ENCODE measurements around the gene SAFB2. TPM values are rescaled to one million over a fixed set of nuclear protein-coding genes. Genes with fewer than 3 reads are reported as not detected.

The SAFB2 gene
- total and polyA plus RNA-seq, 9 of the 15 experiments (the other 6 are each of a cell fraction or from before 2014, with no cell fraction given) = 4.5 to 103 (median 47.3) TPM

- no peak for TF ChIP-seq ETS2 (tag; IDR thresholded peaks at IDR 0.05; ENCODE audit: borderline replicate concordance, poor library complexity, severe bottlenecking)
- peak; percentile 61; the same call in 1 of the 2 replicates for TF ChIP-seq DPF2 (IDR thresholded peaks at IDR 0.05)
- no peak for TF ChIP-seq ZNF778 (CRISPR knock-in tag; IDR thresholded peaks at IDR 0.05)
- no peak for TF ChIP-seq GABPB2 (CRISPR knock-in tag; conservative IDR thresholded peaks at IDR 0.05)
- TF ChIP-seq SUPT5H (IDR thresholded peaks at IDR 0.05) = no peak
- no peak for TF ChIP-seq PRMT5 (CRISPR knock-in tag; IDR thresholded peaks at IDR 0.05)
- no peak for TF ChIP-seq MTA1 (IDR thresholded peaks at IDR 0.05; ENCODE audit: borderline replicate concordance)
- peak; percentile 74 for TF ChIP-seq USF2 (CRISPR knock-in tag; IDR thresholded peaks at IDR 0.05)
- no peak for TF ChIP-seq ZBTB1 (CRISPR knock-in tag; IDR thresholded peaks at IDR 0.05; ENCODE audit: borderline replicate concordance, low read depth)
- TF ChIP-seq ZNF780A (CRISPR knock-in tag; IDR thresholded peaks at IDR 0.05) = peak; percentile 60; the same call in 1 of the 2 replicates
- TF ChIP-seq E2F3 (CRISPR knock-in tag; IDR thresholded peaks at IDR 0.05) = peak; percentile 88
- TF ChIP-seq HOXB6 (CRISPR knock-in tag; IDR thresholded peaks at IDR 0.05; ENCODE audit: borderline replicate concordance) = no peak
- TF ChIP-seq ZNF639 (CRISPR knock-in tag; conservative IDR thresholded peaks at IDR 0.05 in 1 of 2, IDR thresholded peaks at IDR 0.05 in 1 of 2) = peak in 1 of 2 experiments; percentile 98; a peak in 2 of 4 replicates
- no peak for TF ChIP-seq ELK1 (CRISPR knock-in tag; IDR thresholded peaks at IDR 0.05)
- TF ChIP-seq CBX5 (IDR thresholded peaks at IDR 0.05; ENCODE audit: borderline replicate concordance, low read depth) = no peak
- TF ChIP-seq FOXA3 (CRISPR knock-in tag; conservative IDR thresholded peaks at IDR 0.05 in 1 of 2, IDR thresholded peaks at IDR 0.05 in 1 of 2) = peak in 1 of 2 experiments; percentile 22; a peak in 1 of 4 replicates
- no peak for TF ChIP-seq ESRRB (CRISPR knock-in tag; IDR thresholded peaks at IDR 0.05; ENCODE audit: borderline replicate concordance)
- TF ChIP-seq SMAD4 (CRISPR knock-in tag; conservative IDR thresholded peaks at IDR 0.05) = peak; percentile 97
- peak; percentile 46; the same call in 1 of the 2 replicates for TF ChIP-seq GABPA (tag; conservative IDR thresholded peaks at IDR 0.05; ENCODE audit: low read depth)
- TF ChIP-seq ZNF436 (CRISPR knock-in tag; IDR thresholded peaks at IDR 0.05) = no peak
- TF ChIP-seq HEY1 (CRISPR knock-in tag; IDR thresholded peaks at IDR 0.05; ENCODE audit: borderline replicate concordance) = peak; percentile 85; the same call in 1 of the 2 replicates
- TF ChIP-seq ZNF740 (CRISPR knock-in tag; IDR thresholded peaks at IDR 0.05) = no peak
- TF ChIP-seq ZNF740 (tag; IDR thresholded peaks at IDR 0.05) = peak in 1 of 2 experiments; percentile 94; a peak in 2 of 4 replicates
- TF ChIP-seq FOS (IDR thresholded peaks at IDR 0.05; ENCODE audit: extremely low read depth, insufficient read length) = no peak
Observed at GRCh38 chr19:5627395-5627904, 4.9 kb upstream of the SAFB2 start (continued).

Data from K562 (cell line).